ELR (cell line): ENCODE measurements around the gene ROR1.

Experiments used
- DNase-seq: peaks from one replicate; pipeline ENCODE4 v3.0.0-alpha.2; 2015; ENCODE audit warnings: low read depth

The ROR1 gene

DNA sequence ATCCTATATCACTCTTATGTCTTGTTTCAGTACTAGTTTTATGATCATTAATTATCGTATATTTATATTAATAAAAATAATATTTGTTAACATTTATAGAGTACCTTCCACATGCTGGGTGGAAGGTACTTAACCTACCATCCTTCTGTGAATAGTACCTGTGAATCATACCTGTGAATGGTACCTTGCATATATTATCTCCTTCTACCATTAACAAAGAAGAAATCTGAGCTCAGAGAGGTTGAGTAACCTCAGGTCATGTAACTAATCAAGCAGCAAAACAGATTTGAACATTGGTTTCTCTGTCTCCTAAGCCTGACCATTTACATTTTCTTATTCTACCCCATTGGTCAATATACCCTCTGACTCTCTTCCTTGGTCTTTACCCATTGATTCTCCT lies 255.2 kb downstream of the ROR1 start:
- no peak for DNase-seq

DNA sequence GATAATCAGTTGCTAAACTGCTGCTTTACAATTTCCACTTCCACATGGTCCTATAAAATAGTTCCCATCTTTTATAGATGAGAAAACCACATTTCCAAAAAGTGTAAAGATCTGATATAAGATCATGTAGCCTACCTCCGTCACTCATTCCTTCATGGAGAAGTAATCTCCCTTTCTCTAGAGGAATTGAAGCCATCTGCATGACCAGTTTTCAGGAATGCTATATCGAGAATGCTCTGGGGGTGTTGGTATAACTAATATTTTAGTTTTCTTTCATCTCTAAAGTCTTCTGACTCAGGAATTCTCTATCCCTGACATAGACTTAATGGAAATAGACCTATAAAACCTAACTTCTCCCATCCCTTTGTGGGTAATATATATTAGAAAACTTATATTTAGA lies 256.6 kb downstream of the ROR1 start:
- no peak for DNase-seq

DNA sequence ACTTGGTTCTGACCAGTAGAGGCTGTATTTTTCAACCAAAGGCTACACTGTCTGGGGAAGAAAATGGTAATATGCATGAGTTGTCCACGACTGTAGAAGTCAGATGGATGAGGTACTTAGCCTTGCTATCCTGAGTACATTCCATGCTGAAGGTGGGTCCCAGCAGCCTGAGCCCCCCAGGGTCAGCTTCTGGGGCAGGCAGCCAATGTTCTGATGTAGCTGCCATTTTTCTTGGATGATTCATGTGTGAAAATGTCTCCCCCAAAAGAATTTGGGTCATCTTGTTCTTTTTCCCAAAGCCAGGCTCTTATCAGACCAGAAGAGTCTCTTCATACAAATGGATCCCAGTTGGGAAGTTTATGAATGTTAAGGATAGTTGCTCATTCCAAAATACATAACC lies 257.4 kb downstream of the ROR1 start:
- no peak for DNase-seq

DNA sequence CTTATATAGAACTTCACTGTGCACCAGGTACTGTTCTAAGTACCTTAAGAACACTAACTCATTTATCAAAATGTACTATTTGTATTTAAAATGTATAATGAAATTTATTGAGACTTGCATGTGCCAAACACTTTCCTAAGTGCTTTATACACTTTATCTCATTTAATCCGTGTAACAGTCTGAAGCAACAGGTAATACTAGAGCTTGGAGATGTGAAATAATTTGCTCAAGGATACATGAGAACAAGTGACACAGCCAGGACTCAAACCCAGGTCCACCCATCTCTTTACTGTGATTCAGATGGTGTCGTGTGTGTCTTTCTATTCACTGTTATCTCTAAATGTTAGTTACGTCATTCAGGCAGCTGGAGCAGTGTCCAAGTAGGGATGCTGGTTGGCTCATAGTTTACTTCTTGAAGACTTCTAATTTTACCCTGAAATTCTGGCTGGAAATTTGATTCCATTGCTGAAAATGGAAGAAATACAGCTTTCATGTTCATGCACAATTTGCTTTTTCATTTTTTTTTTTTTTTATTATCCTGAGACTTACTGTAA lies 259.9 kb downstream of the ROR1 start:
- no peak for DNase-seq

DNA sequence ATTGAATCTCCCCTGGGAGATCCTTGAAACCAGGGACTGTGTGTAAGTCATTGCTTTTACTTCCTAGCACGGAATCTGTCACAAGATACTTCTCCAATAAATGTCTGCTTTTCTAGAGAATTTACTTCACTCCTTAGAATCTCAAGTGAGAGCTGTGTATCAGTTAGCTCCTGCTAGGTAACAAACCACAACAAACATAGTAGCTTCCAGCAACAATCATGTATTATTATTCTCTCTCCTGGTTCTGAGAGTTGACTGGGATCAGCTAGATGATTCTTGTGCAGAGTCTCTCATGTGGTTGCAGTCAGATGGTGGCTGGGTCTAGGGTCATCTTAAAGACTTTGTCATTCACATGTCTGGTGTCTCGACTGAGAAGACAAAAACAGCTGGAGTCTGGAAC lies 262.7 kb downstream of the ROR1 start:
- no peak for DNase-seq

DNA sequence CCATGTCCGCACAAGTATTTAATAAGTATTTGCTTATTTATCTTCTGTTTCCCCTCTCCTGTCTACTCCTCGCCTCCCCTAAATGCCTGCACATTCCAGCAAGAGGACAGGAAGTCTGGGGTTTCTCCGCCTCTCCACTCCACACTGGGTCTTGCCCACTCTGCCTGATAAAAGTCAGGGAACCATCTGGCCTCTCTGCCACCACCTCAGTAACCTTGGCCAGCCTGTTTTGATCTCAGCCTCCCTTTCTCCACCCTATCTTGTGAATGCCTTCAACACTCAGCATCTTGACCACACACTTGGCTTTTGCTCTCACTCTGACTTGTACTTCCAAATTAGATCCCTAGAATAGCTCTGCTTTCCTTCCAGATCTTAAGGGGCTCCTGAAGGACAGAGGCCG lies 264.3 kb downstream of the ROR1 start:
- no peak for DNase-seq

DNA sequence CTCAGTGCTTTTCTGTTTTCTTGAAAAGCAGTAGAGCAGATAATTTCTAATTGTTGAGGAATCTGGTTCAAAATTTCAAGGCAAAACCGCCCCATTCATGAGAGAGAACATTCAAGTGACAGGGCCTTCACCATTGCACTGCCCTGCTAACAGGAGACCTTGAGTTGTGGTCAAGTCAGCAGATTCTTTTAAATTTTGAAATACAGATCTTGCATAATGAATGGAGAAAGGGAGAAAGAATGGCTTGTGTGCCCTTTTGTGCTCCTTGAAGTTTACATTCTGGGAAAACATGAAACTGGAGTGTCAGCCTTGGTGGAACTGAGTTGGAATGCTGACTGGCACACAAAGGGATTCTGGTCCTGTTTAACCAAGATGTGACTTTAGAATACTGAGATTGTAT lies 265.1 kb downstream of the ROR1 start:
- DNase-seq, result no peak

DNA sequence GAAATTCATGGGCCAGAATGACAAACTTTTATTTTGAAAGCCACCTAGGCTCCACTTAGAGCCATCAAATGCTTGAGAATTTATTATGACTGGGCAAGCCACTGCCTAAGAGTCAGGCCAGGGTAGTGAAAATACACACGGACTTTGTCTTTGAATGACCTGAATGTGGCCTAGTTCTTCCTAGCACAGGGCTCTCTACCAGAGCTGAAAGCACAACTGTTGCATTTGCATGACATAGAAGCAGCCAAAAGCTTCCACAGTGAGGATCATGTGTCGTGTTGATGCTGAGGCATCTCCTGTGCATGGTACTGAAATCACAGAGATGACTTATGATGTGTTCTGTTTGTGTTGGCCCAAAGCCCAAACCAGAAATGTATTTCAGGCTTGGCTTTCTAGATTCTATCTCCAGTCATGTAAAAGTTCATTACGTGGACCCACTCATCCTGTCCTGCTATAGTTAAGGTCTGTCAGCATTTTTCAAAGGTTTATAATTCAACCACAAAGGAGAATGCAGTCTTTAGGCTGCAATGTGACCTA lies 265.6 kb downstream of the ROR1 start:
- peak; percentile 91 for DNase-seq

DNA sequence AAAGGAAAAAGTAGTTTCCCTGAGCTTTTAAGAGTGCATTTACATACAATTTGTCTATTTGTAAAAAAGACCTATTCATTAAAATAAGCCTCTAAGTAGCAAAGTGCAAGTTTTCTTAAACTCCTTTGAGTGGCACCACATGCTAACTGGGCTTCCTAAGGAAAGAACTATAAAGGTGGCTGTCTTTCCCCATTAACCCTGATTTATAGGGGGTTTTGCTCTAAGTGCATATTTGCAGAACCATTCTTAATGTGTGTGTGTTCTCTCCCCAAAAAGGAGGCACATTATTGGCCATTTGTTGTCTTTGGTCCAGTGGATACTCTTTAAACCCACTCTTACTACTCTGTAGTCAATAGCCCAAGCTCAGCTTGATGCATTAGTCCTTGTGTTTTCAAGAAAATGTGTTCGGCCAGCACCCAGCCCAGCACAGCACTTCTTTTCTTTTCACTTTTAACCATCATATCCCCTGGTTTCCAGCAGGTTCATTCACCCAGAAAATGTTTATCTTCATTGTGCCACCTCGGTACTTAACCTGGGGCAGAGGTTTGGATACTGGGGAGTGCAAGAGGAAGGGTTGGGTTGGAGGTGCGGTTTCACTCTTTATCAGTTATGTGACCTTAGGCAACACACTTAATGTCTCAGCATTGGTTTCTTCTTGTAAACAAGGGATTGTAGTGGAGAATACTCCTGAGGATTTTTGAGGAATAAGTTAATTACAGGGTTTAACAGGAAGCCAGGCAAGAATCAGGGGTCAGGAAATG lies 267.7 kb downstream of the ROR1 start:
- DNase-seq, result no peak

DNA sequence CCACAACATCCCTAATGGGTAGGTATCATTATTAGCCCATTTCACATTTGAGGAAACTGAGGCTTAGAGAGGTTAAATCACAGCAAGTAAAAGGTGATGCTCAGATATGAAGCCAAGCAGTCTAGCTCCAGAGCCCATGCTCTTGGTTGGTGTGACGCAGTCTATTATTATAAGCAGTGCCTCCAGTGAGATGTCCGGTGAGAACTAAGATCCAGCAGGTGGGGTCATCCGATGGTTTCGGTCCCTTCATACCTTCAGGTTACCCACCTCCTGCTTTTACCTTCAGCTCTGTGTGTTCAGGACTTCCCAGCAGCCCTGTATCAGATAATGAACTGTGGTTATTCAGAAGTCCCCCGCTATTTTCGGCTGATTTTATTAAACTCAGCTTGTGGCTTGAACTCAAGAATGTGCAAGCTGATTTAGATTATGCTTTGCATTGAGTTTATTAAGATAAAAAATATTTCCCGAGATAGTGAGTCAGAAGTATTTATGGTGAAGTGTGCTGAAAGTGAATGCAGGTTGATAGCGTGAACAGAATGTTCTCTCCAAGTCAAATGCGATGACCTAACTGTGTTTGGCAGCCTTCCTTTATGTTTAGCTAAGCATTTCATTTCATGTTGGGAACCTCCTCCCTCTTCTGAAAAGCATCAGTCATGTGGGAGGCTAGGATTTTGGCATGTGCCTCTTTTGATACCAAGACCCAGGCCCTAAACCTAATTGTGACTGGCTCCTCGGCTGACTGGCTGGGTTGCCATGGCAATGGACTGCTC lies 268.7 kb downstream of the ROR1 start:
- peak; percentile 82 for DNase-seq

DNA sequence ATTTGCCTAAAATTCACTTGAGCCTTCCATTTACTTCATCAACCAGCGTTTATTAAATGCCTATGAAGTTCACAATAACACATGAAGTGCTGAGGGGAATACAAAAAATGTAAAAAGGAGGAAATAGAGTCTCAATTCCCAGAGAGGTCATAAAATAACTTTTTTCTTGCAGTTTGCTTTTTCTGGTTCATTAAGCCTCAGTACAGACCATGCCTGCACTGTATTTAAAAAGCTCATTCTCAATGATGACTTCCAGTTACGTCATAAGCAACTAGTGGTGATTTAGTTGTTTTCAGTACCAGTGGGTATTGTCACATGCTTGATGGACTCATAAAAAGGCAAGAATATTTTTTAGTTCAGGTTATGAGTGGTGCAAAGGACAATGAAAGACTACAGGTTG lies 269.5 kb downstream of the ROR1 start:
- DNase-seq, result no peak

DNA sequence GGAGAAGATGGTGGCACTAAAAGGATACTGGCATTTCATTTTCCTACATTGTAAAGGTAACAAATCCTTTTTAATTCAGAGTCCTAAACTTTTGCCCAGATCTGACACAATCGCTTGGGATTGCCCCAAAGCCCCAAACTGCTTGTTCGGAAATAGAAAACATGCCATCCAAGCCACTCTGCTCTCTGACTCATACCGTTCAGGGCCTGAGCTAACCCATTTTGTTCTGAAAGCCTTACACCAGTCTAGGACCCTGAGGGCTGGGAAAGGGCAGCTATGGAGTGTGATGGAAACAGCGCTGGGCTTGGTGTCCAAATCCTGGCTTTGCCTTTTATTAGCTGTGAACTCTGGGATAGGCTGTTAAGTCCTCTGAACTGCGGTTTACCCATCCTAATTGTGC lies 270.2 kb downstream of the ROR1 start:
- peak; percentile 58 for DNase-seq

DNA sequence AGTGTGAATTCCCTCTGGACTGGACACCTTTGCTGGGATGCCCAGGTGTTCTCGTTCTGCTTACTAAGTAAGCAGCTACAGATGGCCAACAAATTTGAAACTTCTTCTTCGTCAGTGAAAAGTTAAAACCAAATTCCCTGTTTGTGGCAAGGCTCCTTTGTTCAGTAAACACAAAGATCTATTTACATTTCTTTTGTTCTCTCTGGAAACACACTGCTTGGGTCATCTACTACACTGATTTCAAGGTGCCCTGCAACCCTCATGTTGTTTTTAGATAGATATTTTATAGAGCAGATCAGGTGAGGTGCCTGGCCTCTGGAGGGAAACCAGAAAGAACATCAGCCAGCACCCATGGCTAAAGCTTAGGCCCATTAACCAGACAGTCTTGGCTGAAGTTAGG lies 272.4 kb downstream of the ROR1 start:
- no peak for DNase-seq

DNA sequence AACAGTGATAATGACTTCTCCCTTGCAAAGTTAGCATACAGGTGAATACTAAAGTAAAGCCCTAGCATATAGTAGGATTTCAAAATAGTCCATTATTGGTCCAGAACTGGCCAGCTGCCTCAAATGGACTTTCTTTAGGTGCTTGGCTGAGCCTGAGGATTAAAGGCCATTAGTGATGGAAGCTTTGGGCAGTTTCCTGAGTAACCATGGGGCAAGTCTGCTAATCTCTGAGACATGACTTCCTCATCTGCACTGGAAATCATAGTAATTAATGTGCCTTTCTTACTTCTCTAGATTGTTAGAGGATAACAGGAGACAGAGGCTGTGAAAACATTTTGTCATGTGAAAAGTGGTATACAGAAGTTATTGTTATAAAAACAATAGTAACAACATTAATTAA lies 273.1 kb downstream of the ROR1 start:
- DNase-seq, result no peak

DNA sequence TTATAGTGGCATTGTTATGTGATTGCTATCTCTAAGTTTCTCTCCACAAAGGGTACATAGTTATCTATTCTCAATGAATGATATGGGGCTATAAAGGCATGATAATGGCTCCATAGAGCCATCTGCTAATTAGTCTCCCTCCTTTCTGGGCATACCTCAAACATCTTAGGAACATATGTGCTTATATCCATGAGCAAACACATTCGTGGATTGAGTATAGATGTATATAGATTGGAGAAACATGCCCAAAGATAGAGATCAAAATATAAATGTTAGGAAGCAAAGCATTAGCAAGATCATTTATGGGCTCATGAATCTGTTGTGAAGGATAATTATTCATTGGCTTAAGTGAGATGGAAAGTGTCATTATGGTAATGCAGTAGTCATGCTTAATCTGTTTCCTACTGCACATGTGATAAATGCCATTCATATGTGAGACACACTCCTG lies 273.8 kb downstream of the ROR1 start:
- DNase-seq, result no peak

DNA sequence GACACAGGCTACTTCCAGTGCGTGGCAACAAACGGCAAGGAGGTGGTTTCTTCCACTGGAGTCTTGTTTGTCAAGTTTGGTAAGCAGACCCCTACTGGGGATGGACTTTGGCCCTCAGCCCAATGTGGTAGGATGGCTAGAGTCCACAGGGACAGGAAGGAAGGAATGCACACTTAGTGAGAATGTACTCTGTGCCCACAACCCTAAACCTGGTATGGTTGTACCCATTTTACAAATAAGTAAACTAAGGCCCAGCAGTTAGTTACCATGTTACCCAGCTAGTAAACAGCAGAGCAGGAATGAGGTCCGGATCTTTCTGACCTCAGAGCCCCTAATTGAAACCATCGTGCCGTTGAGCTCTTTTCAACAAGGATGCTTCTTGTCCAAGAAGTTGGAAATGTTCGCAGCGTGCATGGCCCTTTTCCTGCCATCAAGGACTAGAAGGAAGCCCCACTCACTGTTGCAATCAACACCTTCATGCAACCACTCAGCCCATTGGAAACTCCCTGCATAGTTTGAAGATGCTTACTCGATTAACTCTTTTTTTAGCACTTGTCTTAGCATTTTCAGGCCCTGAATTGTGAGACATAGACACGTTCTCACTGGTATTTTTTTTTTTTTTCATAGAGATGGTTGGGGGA lies 276.2 kb downstream of the ROR1 start:
- no peak for DNase-seq

DNA sequence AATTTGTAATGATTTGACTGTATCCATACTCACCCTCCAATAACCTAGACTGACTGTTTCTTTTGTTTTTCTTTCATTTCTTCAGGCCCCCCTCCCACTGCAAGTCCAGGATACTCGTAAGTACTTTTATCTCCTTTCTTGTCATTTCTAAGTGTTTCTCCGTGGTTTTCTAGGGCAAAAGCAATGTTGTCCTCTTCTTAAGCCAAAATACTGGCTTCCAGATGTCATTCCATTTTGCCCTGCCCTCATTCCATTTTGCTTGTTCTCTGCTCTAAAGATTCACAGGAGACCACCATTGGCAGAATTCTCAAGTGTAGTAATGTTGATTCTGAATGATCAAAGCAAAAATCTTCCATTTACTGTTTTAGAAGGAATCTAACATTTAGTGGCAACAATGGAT lies 276.8 kb downstream of the ROR1 start:
- DNase-seq, result no peak

DNA sequence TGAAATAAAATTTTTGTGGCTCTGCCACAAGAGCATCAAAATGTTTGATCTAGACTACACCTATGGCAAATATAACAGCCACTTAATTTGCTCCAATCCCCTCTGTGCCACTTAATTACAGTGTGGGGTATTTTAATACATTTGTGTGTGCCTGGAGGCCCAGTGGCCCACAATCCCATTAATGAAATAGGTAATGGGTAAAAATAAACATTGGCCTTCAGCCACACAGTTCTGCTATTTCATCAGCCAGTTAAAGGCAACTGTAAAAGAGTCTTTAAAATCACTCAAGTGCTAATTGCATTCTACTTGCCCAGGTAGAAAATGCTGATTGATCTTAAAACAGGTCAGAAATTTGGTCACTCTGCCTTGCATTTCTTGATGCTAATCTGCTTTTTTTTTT lies 278.0 kb downstream of the ROR1 start:
- DNase-seq, result no peak

DNA sequence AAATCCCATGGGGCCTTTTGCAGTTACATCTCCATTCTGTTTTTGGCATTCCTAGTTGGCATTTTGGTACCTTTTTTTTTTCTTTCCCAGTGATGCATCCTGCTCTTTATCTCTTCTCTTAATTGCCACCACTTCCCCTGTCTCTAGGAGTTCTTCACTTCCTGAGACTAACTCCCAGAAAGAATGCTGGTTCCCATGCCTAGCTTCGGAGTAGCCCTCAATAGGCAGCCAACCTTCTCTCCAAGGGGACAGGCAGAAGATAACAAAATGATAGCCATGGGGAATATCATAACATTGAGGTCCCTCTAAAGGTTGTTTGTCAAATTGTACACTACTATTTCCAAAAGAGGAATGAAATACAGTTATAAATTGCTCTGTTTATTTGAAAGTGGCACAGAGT lies 279.0 kb downstream of the ROR1 start:
- DNase-seq, result no peak

DNA sequence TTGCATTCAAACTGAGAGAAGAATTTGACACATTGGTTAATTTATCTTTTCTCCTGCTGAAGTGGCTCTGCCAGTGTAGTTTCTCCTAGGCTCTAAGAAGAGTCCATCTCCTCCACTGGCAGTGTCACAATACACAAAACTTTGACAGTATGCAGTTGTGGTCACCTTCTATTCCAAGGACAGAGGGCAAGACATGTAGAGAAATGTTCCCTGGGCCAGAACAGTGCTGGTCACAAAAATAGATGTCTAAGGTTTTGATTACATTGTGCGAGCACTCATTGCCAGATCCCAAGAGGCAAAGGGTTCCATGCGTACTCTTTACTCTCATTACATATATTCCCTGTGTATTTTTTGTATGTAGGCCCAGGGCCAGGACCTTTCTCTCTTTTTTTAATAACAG lies 281.5 kb downstream of the ROR1 start:
- DNase-seq, result no peak

DNA sequence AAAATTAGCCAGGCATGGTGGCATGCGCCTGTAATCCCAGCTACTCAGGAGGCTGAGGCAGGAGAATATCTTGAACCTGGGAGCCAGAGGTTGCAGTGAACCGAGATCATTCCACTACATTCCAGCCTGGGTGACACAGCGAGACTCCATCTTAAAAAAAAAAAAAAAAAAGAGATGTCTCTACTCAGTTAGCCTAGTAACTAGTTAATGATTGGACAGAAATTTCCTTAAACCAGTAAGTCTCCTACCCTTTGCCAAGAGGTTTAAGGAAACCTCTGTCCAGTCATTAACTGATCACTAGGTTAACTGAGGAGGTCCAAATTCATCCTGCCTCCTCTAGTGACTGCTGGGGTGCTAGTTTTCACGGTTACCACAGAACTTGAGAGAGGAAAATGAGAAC lies 285.7 kb downstream of the ROR1 start:
- no peak for DNase-seq

DNA sequence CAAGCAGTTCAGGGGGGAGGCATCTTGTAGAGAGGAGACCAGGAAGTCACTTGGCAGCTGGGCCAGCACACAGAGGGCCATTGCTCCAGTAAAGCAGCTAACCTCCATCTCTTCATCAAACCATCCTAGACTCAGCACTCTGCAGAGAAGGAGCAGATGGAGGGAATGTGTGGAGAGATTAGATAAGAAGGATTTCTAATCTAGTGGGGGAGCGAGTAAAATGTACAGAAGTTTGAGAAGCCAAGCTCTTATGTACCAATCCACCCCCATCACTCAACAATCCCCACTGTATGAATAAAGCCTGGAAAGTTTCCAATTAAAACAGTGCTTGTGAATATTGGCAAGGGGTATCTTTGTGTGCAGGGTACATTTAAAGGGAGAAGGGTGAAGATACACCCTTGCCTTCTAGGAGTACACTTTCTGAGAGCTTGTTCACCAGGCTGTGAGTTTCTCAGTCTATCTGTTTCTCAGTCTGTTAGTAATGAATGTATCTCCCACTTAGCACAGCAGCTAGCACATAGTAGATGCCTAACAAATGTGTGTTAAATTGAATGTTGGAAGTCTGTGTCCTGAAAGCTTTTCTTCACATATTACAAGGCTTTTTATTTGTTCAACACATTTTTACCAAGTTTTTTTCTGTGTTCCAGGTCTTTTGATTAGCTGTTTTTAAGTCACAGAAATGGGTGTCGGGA lies 286.9 kb downstream of the ROR1 start:
- no peak for DNase-seq
